IPS DF 6.9 (cell line): Measurements from ENCODE around the gene TMEM240.
"Not testable (repeated sequence)": the region's sequence is repeated elsewhere in the genome, so short reads cannot be mapped to it uniquely, and the experiment has no call there.

ENCODE experiments used
- DNase-seq: peaks from one replicate; pipeline ENCODE4 v3.0.0-alpha.2; 2013; ENCODE audit warnings: low read depth, low spot score
- H3K27ac ChIP-seq: one replicate; pipeline ENCODE4 v1.5.1; 2013; ENCODE audit warnings: low read length, control low read depth
- H3K27me3 ChIP-seq: 2 replicates; pipeline ENCODE4 v1.6.1; 2013; ENCODE audit warnings: mild to moderate bottlenecking, low read length; ENCODE audit not compliant: control insufficient read depth, insufficient read depth
- H3K36me3 ChIP-seq: 2 replicates; pipeline ENCODE4 v1.6.1; 2013; ENCODE audit warnings: low read length; ENCODE audit not compliant: control insufficient read depth, insufficient read depth
- H3K4me1 ChIP-seq: 2 replicates; pipeline ENCODE4 v1.6.1; 2013; ENCODE audit warnings: low read length; ENCODE audit not compliant: control insufficient read depth, insufficient read depth
- H3K4me3 ChIP-seq: 2 replicates; pipeline ENCODE4 v1.5.1; 2013; ENCODE audit warnings: mild to moderate bottlenecking, low read length
- H3K9me3 ChIP-seq: 2 replicates; pipeline ENCODE4 v1.6.1; 2013; ENCODE audit warnings: low read length, inconsistent platforms; ENCODE audit not compliant: control insufficient read depth, insufficient read depth
- WGBS: extraction: QIAGEN DNeasy Blood & Tissue Kit; methylation state at CpG from one replicate; pipeline ENCODE4 v1.1.7; 2013; ENCODE audit warnings: mixed read lengths, missing lambda C conversion rate; ENCODE audit not compliant: insufficient read length, insufficient coverage; 5-methylcytosine and 5-hydroxymethylcytosine counted together

TMEM240 gene

DNA sequence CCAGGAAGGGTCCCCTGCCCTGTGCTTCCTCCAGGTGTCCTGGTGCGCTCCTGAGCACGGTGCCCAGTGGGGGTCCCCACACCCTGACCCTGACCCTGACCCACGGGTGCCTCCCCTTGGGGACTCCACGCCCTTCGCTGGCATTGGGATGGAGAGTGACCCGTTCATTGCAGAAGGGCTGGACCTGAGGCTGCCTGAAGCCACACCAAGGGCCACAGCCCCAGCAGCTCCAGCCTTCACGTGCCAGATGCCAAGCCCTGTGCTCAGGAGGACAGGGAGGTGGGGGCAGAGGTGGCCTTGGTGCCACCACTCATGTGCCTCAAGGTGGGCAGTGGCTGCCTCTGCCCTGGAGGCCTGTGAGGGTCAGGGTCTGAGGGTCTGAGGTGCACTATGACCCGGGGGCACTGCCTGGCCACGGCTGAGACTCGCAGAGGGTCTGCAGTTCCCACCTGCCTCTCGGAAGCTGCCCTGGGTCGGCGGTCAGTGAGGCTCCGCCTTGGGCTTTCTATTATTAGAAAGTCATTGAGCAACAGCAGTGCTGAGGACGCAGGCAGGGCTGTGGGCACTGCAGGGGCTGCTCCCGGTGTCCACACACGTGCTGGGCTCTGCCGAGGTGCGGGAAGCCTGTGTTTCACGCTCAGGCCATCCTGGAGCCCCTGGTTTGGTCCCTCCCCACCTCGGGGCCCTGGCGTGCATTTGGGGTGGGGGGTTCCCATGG, 7.1 kb downstream of the TMEM240 start:
- not testable (repeated sequence) for H3K4me1 ChIP-seq
- no CpG with 5 or more reads among the region's 22 CpGs for WGBS

DNA sequence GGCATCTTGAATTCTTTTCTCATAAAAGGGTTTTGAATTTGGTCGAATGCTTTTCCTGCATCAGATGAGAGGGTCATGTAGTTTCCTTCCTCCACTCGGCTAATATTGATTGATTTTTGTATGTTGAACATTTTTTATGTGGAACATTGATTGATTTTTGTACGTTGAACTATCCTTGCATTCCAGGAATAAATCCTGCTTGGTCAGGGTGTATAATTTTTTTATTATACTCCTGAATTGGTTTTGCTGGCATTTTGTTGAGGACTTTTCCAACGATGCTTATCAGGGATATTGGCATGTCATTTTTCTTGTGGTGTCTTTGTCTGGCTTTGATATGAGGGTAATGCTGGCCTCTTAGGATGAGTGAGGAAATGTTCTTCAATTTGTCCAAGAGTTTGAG, 8.5 kb downstream of the TMEM240 start:
- no peaks in the 10 kb centered on the region for H3K9me3 ChIP-seq
- no peak overlapping the region for H3K27ac ChIP-seq
- H3K4me3 ChIP-seq: no peak overlapping the region
- no CpG with 5 or more reads among the region's 4 CpGs for WGBS
- H3K27me3 ChIP-seq: no peaks in the 10 kb centered on the region
- DNase-seq: no peak
- peaks cover 22% of the 10 kb centered on the region for H3K36me3 ChIP-seq
- H3K4me1 ChIP-seq: no peaks in the 10 kb centered on the region

More for the DNA sequence above, 7.1 kb downstream of the TMEM240 start:
- not testable (repeated sequence) for H3K9me3 ChIP-seq, H3K27ac ChIP-seq, DNase-seq, H3K4me3 ChIP-seq, H3K27me3 ChIP-seq
- peaks cover 17% of the 10 kb centered on the region for H3K36me3 ChIP-seq

DNA sequence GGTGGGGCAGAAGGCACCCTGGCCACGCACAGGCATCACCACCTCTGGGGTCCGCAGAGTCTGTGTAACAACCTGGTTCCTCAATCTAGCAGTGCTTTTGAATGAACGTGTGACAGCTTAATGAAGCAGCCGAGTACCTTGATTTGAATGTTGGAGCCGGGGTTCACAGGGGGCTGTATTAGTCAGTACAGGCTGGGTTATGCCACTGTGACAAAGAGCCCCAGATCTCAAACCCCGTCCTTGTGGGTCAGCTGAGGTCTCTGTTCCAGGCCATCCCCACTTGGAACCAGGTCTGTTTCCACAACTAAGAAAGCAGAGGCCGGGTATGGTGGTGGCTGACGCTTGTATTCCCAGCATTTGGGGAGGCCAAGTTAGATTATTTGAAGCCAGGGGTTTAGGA, 10.5 kb downstream of the TMEM240 start:
- peaks cover 26% of the 10 kb centered on the region for H3K36me3 ChIP-seq
- no peak overlapping the region for H3K27ac ChIP-seq
- WGBS: no CpG with 5 or more reads among the region's 8 CpGs
- no peak overlapping the region for H3K4me3 ChIP-seq
- H3K4me1 ChIP-seq: no peaks in the 10 kb centered on the region
- no peak for DNase-seq
- no peaks in the 10 kb centered on the region for H3K27me3 ChIP-seq
- no peaks in the 10 kb centered on the region for H3K9me3 ChIP-seq

DNA sequence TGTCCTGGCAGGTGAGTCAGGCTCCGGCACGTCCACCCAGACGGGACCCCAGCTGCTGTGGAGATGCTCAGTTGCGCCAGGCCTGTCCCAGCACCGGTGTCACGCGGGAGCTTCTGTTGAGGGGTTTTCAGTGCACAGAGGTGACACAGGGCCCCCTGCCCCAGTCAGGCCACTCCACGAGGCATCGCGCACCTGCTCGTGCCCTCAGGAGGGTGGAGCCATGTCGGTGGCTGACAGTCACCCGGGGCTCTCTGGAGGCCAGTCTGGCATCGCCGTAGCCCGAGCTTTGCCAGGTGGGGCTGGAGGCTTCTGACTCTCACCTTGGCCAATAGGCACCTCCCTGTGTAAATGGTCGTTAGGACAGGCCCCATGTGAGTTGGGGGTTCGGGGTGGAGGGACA, 11.1 kb downstream of the TMEM240 start:
- Histone ChIP-seq H3K36me3 (peaks cover 26% of the 10 kb centered on the region), H3K4me3 (no peak overlapping the region), H3K27ac (no peak overlapping the region), H3K9me3 (no peaks in the 10 kb centered on the region), H3K27me3 (no peaks in the 10 kb centered on the region), H3K4me1 (no peaks in the 10 kb centered on the region)
- DNase-seq: no peak
- WGBS: no CpG with 5 or more reads among the region's 18 CpGs

DNA sequence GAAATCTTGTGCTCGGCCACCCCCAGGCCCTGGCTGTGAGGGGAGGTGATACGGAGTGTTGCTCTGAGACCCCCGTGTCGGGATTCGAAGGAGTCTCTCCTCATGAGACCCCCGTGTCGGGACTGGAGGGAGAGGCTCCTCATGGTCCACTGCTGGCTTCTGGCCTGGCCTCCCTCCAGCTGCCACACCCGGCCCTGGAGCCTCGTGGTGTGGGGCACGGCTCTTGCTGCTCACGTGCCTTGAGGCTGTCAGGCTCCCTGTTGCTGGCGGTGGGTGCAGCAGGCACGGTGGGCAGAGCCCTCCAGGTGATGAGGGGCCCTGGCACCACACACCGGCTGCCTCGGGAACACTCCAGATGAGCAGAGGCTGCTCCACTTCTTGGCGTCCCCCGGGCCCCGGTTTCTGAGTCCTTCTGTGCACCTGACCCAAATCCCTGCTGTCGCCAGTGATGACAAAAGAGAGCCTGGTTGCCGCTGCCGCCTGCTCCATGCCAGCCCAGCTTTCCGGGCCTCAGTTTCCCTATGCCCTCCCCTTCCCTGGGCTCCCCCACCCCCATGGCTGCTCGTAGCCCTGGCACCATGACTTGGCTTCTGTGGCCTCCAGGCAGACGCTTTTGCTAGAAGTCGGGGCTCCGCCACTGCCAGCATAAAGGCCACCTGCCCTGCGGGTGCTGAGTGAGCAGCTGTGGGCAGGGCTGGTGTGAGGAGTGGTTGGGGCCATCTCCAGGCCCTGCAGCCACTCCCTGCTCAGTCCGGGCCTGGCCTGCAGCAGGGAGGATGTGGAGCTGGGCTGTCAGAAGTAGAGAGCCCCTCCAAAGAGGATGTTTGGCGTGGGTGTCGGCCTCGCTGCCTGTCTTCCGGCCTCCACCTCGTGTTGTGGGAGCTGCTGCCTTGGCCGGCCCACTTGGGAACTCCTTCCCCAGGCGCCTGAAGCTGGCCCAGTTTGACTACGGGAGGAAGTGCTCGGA, 11.8 kb downstream of the TMEM240 start:
- DNase-seq: no peak
- no peaks in the 10 kb centered on the region for H3K4me1 ChIP-seq
- peaks cover 26% of the 10 kb centered on the region for H3K36me3 ChIP-seq
- WGBS: no CpG with 5 or more reads among the region's 37 CpGs
- H3K27ac ChIP-seq: no peak overlapping the region
- no peaks in the 10 kb centered on the region for H3K9me3 ChIP-seq
- H3K27me3 ChIP-seq: no peaks in the 10 kb centered on the region
- no peak overlapping the region for H3K4me3 ChIP-seq

DNA sequence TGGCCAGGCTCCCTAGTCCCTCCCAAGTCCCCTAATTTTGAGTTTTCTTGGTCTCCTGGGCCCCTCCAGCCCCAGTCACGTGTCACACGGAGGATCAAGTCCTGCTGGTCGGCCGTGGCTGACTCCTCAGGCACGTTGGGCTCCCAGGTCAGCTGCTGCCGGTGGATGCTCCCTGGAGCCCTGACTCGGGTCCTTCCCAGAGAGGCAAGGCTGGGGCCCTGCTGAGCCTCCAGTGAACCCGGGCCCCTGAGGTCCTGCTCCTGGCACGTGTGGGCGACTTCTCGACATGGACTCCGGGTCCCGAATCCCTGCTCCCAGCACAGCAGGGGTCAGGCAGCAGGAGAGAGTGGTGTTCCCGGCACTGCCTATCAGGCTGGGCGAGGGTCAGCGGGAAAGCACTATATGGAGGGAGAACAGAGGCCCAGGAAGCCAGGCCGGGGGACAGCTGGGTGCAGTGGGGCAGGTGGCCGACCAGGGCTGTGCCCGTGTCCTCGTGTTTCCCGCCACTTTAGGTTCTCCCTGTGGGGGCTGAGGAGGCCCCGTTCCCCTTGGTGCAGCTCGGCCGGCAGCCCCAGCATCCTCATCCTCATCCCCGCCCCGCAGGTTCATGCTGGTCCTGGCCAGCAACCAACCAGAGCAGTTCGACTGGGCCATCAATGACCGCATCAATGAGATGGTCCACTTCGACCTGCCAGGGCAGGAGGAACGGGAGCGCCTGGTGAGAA, 13.2 kb downstream of the TMEM240 start:
- Histone ChIP-seq H3K36me3 (peaks cover 26% of the 10 kb centered on the region), H3K27me3 (no peaks in the 10 kb centered on the region), H3K27ac (no peak overlapping the region), H3K9me3 (no peaks in the 10 kb centered on the region), H3K4me1 (no peaks in the 10 kb centered on the region), H3K4me3 (no peak overlapping the region)
- no CpG with 5 or more reads among the region's 31 CpGs for WGBS
- DNase-seq: no peak

DNA sequence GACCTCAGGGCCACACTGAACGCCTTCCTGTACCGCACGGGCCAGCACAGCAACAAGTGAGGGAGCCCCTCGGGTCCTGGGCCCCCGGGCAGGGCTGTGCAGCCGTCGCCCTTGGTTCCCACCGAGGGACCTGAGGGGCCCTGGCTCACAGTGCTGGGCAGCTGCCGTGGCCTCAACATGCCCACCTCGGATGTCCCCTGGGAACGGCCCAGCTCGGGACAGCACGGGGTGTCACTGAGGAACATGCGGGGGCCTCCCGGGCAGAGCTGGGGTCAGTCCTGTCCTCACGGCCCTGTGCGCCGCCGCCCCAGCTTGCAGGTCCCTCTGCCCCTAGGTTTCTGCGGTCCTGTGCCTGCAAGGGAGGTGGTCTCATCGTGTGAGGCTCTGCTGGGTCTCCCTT, 13.9 kb downstream of the TMEM240 start:
- H3K9me3 ChIP-seq, H3K4me1 ChIP-seq, H3K4me3 ChIP-seq, H3K27ac ChIP-seq, DNase-seq, H3K27me3 ChIP-seq: not testable (repeated sequence)
- WGBS: no CpG with 5 or more reads among the region's 21 CpGs
- H3K36me3 ChIP-seq: peaks cover 28% of the 10 kb centered on the region

DNA sequence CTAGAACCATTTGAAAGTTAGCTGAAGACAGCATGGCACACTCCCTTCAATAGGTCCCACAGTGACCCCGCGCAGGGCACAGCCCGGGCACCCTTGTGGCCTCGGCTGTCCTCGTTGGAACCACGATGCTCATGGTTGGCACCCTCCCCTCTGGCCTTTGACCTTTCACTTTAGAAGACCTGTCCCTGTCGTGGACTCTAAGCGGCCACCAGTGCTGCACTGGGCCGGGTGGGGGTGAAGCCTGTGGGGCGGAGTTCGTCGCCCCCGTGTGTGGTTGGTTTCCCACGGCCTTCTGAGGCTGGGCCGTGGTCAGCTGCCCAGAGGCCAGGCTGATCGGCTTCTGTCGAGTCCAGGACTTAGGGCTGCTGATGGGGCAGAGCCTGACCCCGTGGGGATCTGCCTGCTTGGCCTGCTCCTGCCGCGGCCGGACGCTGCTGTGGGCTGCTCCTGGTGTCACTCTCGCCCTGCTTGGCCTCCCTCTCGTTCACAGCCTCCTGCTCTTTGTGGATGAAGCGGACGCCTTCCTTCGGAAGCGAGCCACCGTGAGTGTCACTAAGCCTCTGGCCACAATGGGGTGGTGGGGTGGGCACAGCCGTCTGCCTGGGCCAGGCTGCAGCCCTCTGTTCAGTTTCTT, 15.6 kb downstream of the TMEM240 start:
- H3K27ac ChIP-seq, H3K27me3 ChIP-seq, H3K4me1 ChIP-seq, H3K4me3 ChIP-seq, H3K9me3 ChIP-seq, DNase-seq: not testable (repeated sequence)
- WGBS: no CpG with 5 or more reads among the region's 30 CpGs
- peaks cover 34% of the 10 kb centered on the region for H3K36me3 ChIP-seq

DNA sequence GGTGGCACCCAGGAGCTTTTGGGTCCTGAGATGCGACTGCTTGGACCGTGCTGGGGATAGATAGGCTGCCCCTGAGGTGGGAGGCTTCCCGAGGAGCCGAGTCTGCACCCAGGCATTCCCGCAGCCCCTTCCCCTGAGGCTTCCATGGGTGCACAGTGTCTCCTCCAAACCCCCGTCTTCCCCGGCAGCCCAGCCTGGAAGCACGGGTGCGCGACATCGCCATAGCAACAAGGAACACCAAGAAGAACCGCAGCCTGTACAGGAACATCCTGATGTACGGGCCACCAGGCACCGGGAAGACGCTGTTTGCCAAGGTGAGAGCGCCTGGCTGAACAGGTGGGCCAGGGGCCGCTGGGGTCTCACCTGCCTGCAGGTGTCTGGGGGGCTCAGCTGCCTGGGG, 16.8 kb downstream of the TMEM240 start:
- H3K36me3 ChIP-seq: peaks cover 29% of the 10 kb centered on the region
- no CpG with 5 or more reads among the region's 17 CpGs for WGBS
- not testable (repeated sequence) for DNase-seq

DNA sequence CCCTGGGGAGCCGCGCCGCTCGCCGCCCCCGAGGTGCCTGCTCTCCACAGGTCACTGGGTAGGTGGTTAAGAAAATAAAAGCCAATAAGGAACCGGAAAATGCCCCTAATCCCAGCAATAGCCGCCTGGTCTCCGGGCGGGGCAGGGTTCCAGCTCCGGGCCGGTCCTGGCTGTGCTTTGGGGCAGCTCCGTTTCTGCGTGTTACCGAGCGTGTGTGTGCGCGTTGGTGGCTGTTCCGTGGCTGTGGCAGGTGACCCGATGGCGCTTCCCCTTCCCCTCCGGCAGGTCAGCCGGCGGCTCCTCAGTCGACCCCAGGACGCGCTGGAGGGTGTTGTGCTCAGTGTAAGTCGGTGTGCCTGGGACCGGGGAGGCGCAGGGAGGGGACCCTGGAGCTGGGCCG, 17.2 kb downstream of the TMEM240 start:
- peaks cover 31% of the 10 kb centered on the region for H3K36me3 ChIP-seq
- not testable (repeated sequence) for H3K4me1 ChIP-seq, DNase-seq, H3K9me3 ChIP-seq, H3K4me3 ChIP-seq, H3K27me3 ChIP-seq, H3K27ac ChIP-seq
- no CpG with 5 or more reads among the region's 31 CpGs for WGBS

More for the DNA sequence above, 16.8 kb downstream of the TMEM240 start:
- H3K27ac ChIP-seq, H3K27me3 ChIP-seq, H3K9me3 ChIP-seq, H3K4me1 ChIP-seq, H3K4me3 ChIP-seq: not testable (repeated sequence)
